ENCODE data around the gene CA5B. TPM values are rescaled to one million over a fixed set of nuclear protein-coding genes. Genes with fewer than 3 reads are reported as not detected.

Gene CA5B
- total and polyA plus RNA-seq, 2 of the 8 experiments (the other 6 are each of a cell fraction or from before 2014, with no cell fraction given) = 3.3 to 8.6 TPM

DNA sequence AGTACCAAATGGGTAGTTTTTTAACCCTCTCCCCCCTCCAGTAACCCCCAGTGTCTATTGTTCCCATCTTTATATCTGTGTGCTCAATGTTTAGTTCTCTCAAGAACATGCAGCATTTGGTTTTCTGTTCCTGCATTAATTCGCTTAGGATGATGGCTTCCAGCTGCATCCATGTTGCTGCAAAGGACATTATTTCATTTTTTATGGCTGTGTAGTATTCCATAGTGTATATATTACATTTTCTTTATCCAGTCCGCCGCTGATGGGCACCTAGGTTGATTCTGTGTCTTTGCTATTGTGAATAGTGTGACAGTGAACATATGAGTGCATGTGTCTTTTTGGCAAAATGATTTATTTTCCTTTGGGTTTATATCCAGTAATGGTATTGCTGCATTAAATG, 41.6 kb upstream of the CA5B start:
- H4K8ac ChIP-seq (ENCODE audit: extremely low read depth, insufficient read depth, low read length) = no peak overlapping the region
- H3K23me2 ChIP-seq (ENCODE audit: low read depth, low read length) = no peaks in the 10 kb centered on the region
- ChIA-PET POLR2A (ENCODE audit: partially characterized antibody) (no interaction called here), CTCF (ENCODE audit: partially characterized antibody) (no interaction called here)
- H3K79me2 ChIP-seq (ENCODE audit: control insufficient read depth in 1 of 2, insufficient read depth in 2 of 2, low read length in 2 of 2) = no peaks in the 10 kb centered on the region
- H2BK120ac ChIP-seq (replicated peaks; ENCODE audit: low read depth, low read length) = no peak overlapping the region
- no peak overlapping the region for H3K27ac ChIP-seq (ENCODE audit: low read depth, low read length)
- H2BK20ac ChIP-seq (ENCODE audit: low read length) = no peak overlapping the region
- H3K23ac ChIP-seq (ENCODE audit: insufficient read length) = no peak overlapping the region
- H2AFZ ChIP-seq (ENCODE audit: low read length) = no peak overlapping the region
- DNase-seq (ENCODE audit: low read depth in 1 of 2, low spot score in 2 of 2) = no peak
- H3K14ac ChIP-seq (ENCODE audit: insufficient read length) = no peak overlapping the region
- H2BK12ac ChIP-seq (ENCODE audit: low read depth, low read length) = no peak overlapping the region
- no peaks in the 10 kb centered on the region for H3K9me3 ChIP-seq (ENCODE audit: insufficient read depth in 2 of 2, low read depth in 1 of 2, low read length in 1 of 2)
- no peak overlapping the region for H3K4ac ChIP-seq (replicated peaks; ENCODE audit: insufficient read length, low read depth, low read length)
- H3K4me2 ChIP-seq (ENCODE audit: insufficient read depth in 1 of 2, low read depth in 2 of 2, low read length in 2 of 2) = no peak overlapping the region
- peaks cover 0 to 7% (median 3%) of the 10 kb centered on the region in 4 experiments; a peak in 2 of 8 replicates for H3K36me3 ChIP-seq (ENCODE audit: control insufficient read depth in 2 of 4, insufficient read depth in 4 of 4, low read length in 3 of 4)
- WGBS, 2 experiments (ENCODE audit: extremely low coverage in 1 of 2, insufficient coverage in 1 of 2, insufficient read length in 1 of 2, insufficient replicate concordance in 2 of 2, low coverage in 1 of 2, low lambda C conversion rate in 2 of 2, missing lambda C conversion rate in 1 of 2) = 91% methylated on average over 3 of the region's 3 CpGs; no CpG with 5 or more reads in 1 of the 2 experiments
- no peak overlapping the region for H3K18ac ChIP-seq (ENCODE audit: extremely low read depth, low read length)
- no peaks in the 10 kb centered on the region for H3K4me1 ChIP-seq (replicated peaks in 1 of 4; ENCODE audit: control insufficient read depth in 3 of 4, insufficient read depth in 4 of 4, low read length in 3 of 4)
- TF ChIP-seq RFX5 (IDR thresholded peaks at IDR 0.05; ENCODE audit: borderline replicate concordance, low read depth, low read length) (no peak), SUZ12 (IDR thresholded peaks at IDR 0.05; ENCODE audit: low read length) (no peak), CEBPB (IDR thresholded peaks at IDR 0.05; ENCODE audit: low read depth, low read length) (no peak), CHD2 (IDR thresholded peaks at IDR 0.05; ENCODE audit: low read length) (no peak), CBX5 (IDR thresholded peaks at IDR 0.05; ENCODE audit: low read depth, low read length) (no peak), HDAC6 (IDR thresholded peaks at IDR 0.05; ENCODE audit: low read depth, low read length) (no peak), BCL11A (IDR thresholded peaks at IDR 0.05; ENCODE audit: low read depth in 2 of 2, low read length in 2 of 2) (no peak)
- no peaks in the 10 kb centered on the region for H4K20me1 ChIP-seq (replicated peaks in 1 of 2; ENCODE audit: control insufficient read depth in 1 of 2, insufficient read depth in 2 of 2, low read length in 2 of 2)
- no peak overlapping the region for H4K5ac ChIP-seq (ENCODE audit: insufficient read length, low read depth, low read length)
- H3K27me3 ChIP-seq (replicated peaks in 1 of 4; ENCODE audit: control insufficient read depth in 3 of 4, extremely low read depth in 1 of 4, insufficient read depth in 3 of 4, low read length in 3 of 4) = no peaks in the 10 kb centered on the region
- no peak overlapping the region for H2BK15ac ChIP-seq (ENCODE audit: low read length)
- no peak overlapping the region for H3K56ac ChIP-seq (replicated peaks; ENCODE audit: insufficient read length, low read depth, low read length)
- H2AK5ac ChIP-seq (ENCODE audit: low read depth, low read length) = no peak overlapping the region
- no peak overlapping the region for H2BK5ac ChIP-seq (ENCODE audit: low read depth, low read length)
- H3K79me1 ChIP-seq (ENCODE audit: low read depth, low read length) = no peaks in the 10 kb centered on the region
- H4K91ac ChIP-seq (replicated peaks; ENCODE audit: insufficient read length, low read length) = no peak overlapping the region
- H3K4me3 ChIP-seq (ENCODE audit: extremely low read depth in 1 of 4, insufficient read depth in 2 of 4, low read depth in 3 of 4, low read length in 4 of 4) = no peak overlapping the region
- no peak for FAIRE-seq
- no peak overlapping the region for H3K9ac ChIP-seq (replicated peaks in 1 of 4; ENCODE audit: extremely low read depth in 1 of 4, low read depth in 3 of 4, low read length in 3 of 4)
